ENCODE data around the gene VASP. TPM values are rescaled to one million over a fixed set of nuclear protein-coding genes. Genes with fewer than 3 reads are reported as not detected.

The VASP gene
- total and polyA plus RNA-seq, 2 of the 4 experiments (the other 2 are of a cell fraction): 61.1 to 88.8 TPM

- Histone ChIP-seq H2AFZ (replicated peaks; ENCODE audit: low read length, poor library complexity) (peak overlapping the region; percentile 97), H3K36me3 (ENCODE audit: control insufficient read depth, insufficient read depth, low read length) (no peaks in the 10 kb centered on the region), H3K9ac (ENCODE audit: low read depth, low read length) (peak overlapping the region; percentile 67), H2BK20ac (ENCODE audit: low read depth, low read length) (no peak overlapping the region), H3K79me1 (ENCODE audit: low read depth in 1 of 2, low read length in 2 of 2) (peaks cover 0 to 24% of the 10 kb centered on the region in 2 experiments; a peak in 2 of 4 replicates), H3K56ac (ENCODE audit: extremely low read depth, insufficient read depth, low read length) (0 out of 2 replicates have a peak overlapping the region, but pooled peaks have one; percentile 16), H3K9me1 (ENCODE audit: insufficient read depth, low read length) (peaks cover 3% of the 10 kb centered on the region; the same call in 1 of the 2 replicates), H3K4me1 (ENCODE audit: control insufficient read depth, insufficient read depth, low read length) (peaks cover 13% of the 10 kb centered on the region), H3K9me3 (ENCODE audit: control insufficient read depth, insufficient read depth, low read length) (no peaks in the 10 kb centered on the region), H3K27me3 (ENCODE audit: control insufficient read depth, insufficient read depth, low read length) (no peaks in the 10 kb centered on the region), H4K5ac (ENCODE audit: low read depth, low read length) (no peak overlapping the region), H4K20me1 (ENCODE audit: insufficient read depth, low read length) (peaks cover 15% of the 10 kb centered on the region; the same call in 1 of the 2 replicates), H3K4me3 (ENCODE audit: insufficient read depth, low read depth, low read length) (peak overlapping the region; percentile 76), H2AK9ac (replicated peaks; ENCODE audit: low read depth, low read length, poor library complexity) (peak overlapping the region; percentile 80), H2BK120ac (ENCODE audit: low read depth, low read length) (no peak overlapping the region), H3K18ac (ENCODE audit: low read depth, low read length) (no peak overlapping the region), H4K8ac (ENCODE audit: low read depth in 2 of 2, low read length in 2 of 2) (peak overlapping the region in 1 of 2 experiments; percentile 59; a peak in 1 of 4 replicates), H3K14ac (replicated peaks; ENCODE audit: low read depth, low read length) (no peak overlapping the region), H2BK15ac (ENCODE audit: low read depth, low read length) (no peak overlapping the region), H3K27ac (ENCODE audit: insufficient read depth, low read length) (peak overlapping the region; percentile 53), H3K4ac (ENCODE audit: low read depth, low read length) (0 out of 2 replicates have a peak overlapping the region, but pooled peaks have one; percentile 1), H3K23ac (ENCODE audit: low read depth, low read length) (no peak overlapping the region), H2AK5ac (ENCODE audit: low read depth, low read length) (no peak overlapping the region), H3K4me2 (ENCODE audit: low read depth, low read length) (peak overlapping the region; percentile 76), H2BK5ac (ENCODE audit: low read depth, low read length, poor library complexity, severe bottlenecking) (peak overlapping the region; percentile 6), H4K91ac (ENCODE audit: insufficient read depth, low read depth, low read length) (no peak overlapping the region)
- 0% methylated on average over 3 of the region's 19 CpGs; no CpG with 5 or more reads in 1 of the 2 experiments for WGBS, 2 experiments (ENCODE audit: extremely low coverage in 2 of 2, insufficient read length in 1 of 2)
- peak; percentile 13 for ATAC-seq (ENCODE audit: low read depth)
- dilution Hi-C loops (cut with HindIII; ENCODE audit: low sequenced_read_pairs, unreplicated experiment): no loop called here
- TF ChIP-seq CHD1 (IDR thresholded peaks at IDR 0.05; ENCODE audit: low read depth, low read length) (no peak), USF2 (IDR thresholded peaks at IDR 0.05; ENCODE audit: low read depth, low read length) (no peak; the same call in none of the 2 replicates), RCOR1 (IDR thresholded peaks at IDR 0.05; ENCODE audit: insufficient replicate concordance, low read length) (no peak), MXI1 (IDR thresholded peaks at IDR 0.05; ENCODE audit: borderline replicate concordance, low read depth, low read length) (no peak), CEBPB (IDR thresholded peaks at IDR 0.05; ENCODE audit: low read depth, low read length) (no peak), RAD21 (IDR thresholded peaks at IDR 0.05; ENCODE audit: low read length) (no peak)
- ChIA-PET CTCF (interaction anchor here (1.3 to 1.5 kb wide), 3 partner anchors 10 to 29 kb away, joined by 7 to 12 read pairs (median 9); no protein-coding TSS in a partner anchor), POLR2A (ENCODE audit: unreplicated experiment) (interaction anchor here (0.9 kb wide), 1 partner anchor 10 kb away, joined by 3 read pairs; no protein-coding TSS in a partner anchor)
- in situ Hi-C loops (cut with MboI; ENCODE audit: low sequenced_read_pairs): no loop called here
- no peak for DNase-seq
- BruUV-seq (replicated peaks): no TSS peak
- intact Hi-C loops (cut with micrococcal nuclease): no loop called here
Measured at GRCh38 chr19:45468803-45469131, 38.5 kb upstream of the VASP start.

Measured in IMR-90 (cell line).